ENCODE results near the gene ITPR1. TPM values are rescaled to one million over a fixed set of nuclear protein-coding genes. Genes with fewer than 3 reads are reported as not detected.

The ITPR1 gene
- total RNA-seq, 2 donors from 2014 or later: 5.9 TPM

- no peaks in the 10 kb centered on the region for H3K36me3 ChIP-seq (ENCODE audit: control insufficient read depth, insufficient read depth, low read length)
- TF ChIP-seq CTCF (conservative IDR thresholded peaks at IDR 0.05): no peak
- peaks cover 3% of the 10 kb centered on the region for H3K4me1 ChIP-seq (ENCODE audit: control insufficient read depth, insufficient read depth, low read length)
- H3K9ac ChIP-seq (ENCODE audit: extremely low read depth, low read length, poor library complexity, severe bottlenecking): no peak overlapping the region
- H3K4me3 ChIP-seq (ENCODE audit: low read length): no peak overlapping the region
- H3K27ac Mint-ChIP-seq: no peak overlapping the region
- H3K27me3 Mint-ChIP-seq (ENCODE audit: insufficient read depth): peaks cover 10% of the 10 kb centered on the region
- DNase-seq: no peak
- no peaks in the 10 kb centered on the region for H3K9me3 Mint-ChIP-seq
- WGBS, 2 experiments (ENCODE audit: insufficient coverage in 1 of 2, insufficient read length in 1 of 2): 98 to 100% methylated on average over 2 to 3 of the region's 3 CpGs
- H3K4me3 Mint-ChIP-seq: no peak overlapping the region
- no peak overlapping the region for H3K27ac ChIP-seq (ENCODE audit: low read depth, low read length)
- H3K9me3 ChIP-seq (ENCODE audit: control insufficient read depth, low read length): no peaks in the 10 kb centered on the region
- no peaks in the 10 kb centered on the region for H3K36me3 Mint-ChIP-seq (ENCODE audit: low read depth)
- H3K4me1 Mint-ChIP-seq: peaks cover 16% of the 10 kb centered on the region
- H3K27me3 ChIP-seq (ENCODE audit: control insufficient read depth, insufficient read depth, low read length, poor library complexity, severe bottlenecking): peaks cover 13% of the 10 kb centered on the region
These were observed 346.1 kb downstream of the ITPR1 start for GRCh38 chr3:4839278-4839677.

- peaks cover 16% of the 10 kb centered on the region for H3K4me1 Mint-ChIP-seq
- WGBS, 2 experiments (ENCODE audit: insufficient coverage in 1 of 2, insufficient read length in 1 of 2): 78 to 84% methylated on average over 3 of the region's 3 CpGs
- no peak overlapping the region for H3K27ac Mint-ChIP-seq
These were observed 348.1 kb downstream of the ITPR1 start for GRCh38 chr3:4841225-4841624.

GRCh38 chr3:4841776-4842440, 348.8 kb downstream of the ITPR1 start:
- no peaks in the 10 kb centered on the region for H3K36me3 ChIP-seq (ENCODE audit: control insufficient read depth, insufficient read depth, low read length)
- H3K27me3 ChIP-seq (ENCODE audit: control insufficient read depth, insufficient read depth, low read length, poor library complexity, severe bottlenecking): peaks cover 9% of the 10 kb centered on the region
- H3K9ac ChIP-seq (ENCODE audit: extremely low read depth, low read length, poor library complexity, severe bottlenecking): no peak overlapping the region
- H3K4me1 ChIP-seq (ENCODE audit: control insufficient read depth, insufficient read depth, low read length): peaks cover 3% of the 10 kb centered on the region
- Mint-ChIP-seq H3K27ac (no peak overlapping the region), H3K4me1 (peaks cover 16% of the 10 kb centered on the region), H3K4me3 (no peak overlapping the region), H3K36me3 (ENCODE audit: low read depth) (no peaks in the 10 kb centered on the region), H3K9me3 (no peaks in the 10 kb centered on the region), H3K27me3 (ENCODE audit: insufficient read depth) (peaks cover 7% of the 10 kb centered on the region)
- H3K9me3 ChIP-seq (ENCODE audit: control insufficient read depth, low read length): no peaks in the 10 kb centered on the region
- H3K4me3 ChIP-seq (ENCODE audit: low read length): no peak overlapping the region
- no peak for TF ChIP-seq CTCF (conservative IDR thresholded peaks at IDR 0.05)
- no peak overlapping the region for H3K27ac ChIP-seq (ENCODE audit: low read depth, low read length)
- no peak for DNase-seq
- 89 to 100% methylated on average over 1 to 3 of the region's 3 CpGs for WGBS, 2 experiments (ENCODE audit: insufficient coverage in 1 of 2, insufficient read length in 1 of 2)

More at GRCh38 chr3:4841225-4841624, 348.1 kb downstream of the ITPR1 start:
- Histone ChIP-seq H3K36me3 (ENCODE audit: control insufficient read depth, insufficient read depth, low read length) (no peaks in the 10 kb centered on the region), H3K4me3 (ENCODE audit: low read length) (no peak overlapping the region), H3K9me3 (ENCODE audit: control insufficient read depth, low read length) (no peaks in the 10 kb centered on the region), H3K4me1 (ENCODE audit: control insufficient read depth, insufficient read depth, low read length) (peaks cover 3% of the 10 kb centered on the region), H3K27me3 (ENCODE audit: control insufficient read depth, insufficient read depth, low read length, poor library complexity, severe bottlenecking) (peaks cover 9% of the 10 kb centered on the region), H3K9ac (ENCODE audit: extremely low read depth, low read length, poor library complexity, severe bottlenecking) (no peak overlapping the region), H3K27ac (ENCODE audit: low read depth, low read length) (no peak overlapping the region)
- Mint-ChIP-seq H3K4me3 (no peak overlapping the region), H3K9me3 (no peaks in the 10 kb centered on the region), H3K27me3 (ENCODE audit: insufficient read depth) (peaks cover 7% of the 10 kb centered on the region), H3K36me3 (ENCODE audit: low read depth) (no peaks in the 10 kb centered on the region)
- no peak for DNase-seq
- TF ChIP-seq CTCF (conservative IDR thresholded peaks at IDR 0.05): no peak
